Activated gamma-delta T cell (primary cell): ENCODE results near the gene AHCYL2.
"Not testable (repeated sequence)": the region's sequence is repeated elsewhere in the genome, so short reads cannot be mapped to it uniquely, and the experiment has no call there.

Source experiments
- DNase-seq: peaks from one replicate; lab custom pipeline; 2025; lab: John Stamatoyannopoulos, UW

Gene AHCYL2

GRCh38 chr7:129353104-129353503 lies 128.3 kb downstream of the AHCYL2 start:
- not testable (repeated sequence) for DNase-seq

- no peak for DNase-seq
Observed at GRCh38 chr7:129354428-129355157, 129.8 kb downstream of the AHCYL2 start.

- DNase-seq, result no peak
Observed at GRCh38 chr7:129356176-129356575, 131.3 kb downstream of the AHCYL2 start.

DNA sequence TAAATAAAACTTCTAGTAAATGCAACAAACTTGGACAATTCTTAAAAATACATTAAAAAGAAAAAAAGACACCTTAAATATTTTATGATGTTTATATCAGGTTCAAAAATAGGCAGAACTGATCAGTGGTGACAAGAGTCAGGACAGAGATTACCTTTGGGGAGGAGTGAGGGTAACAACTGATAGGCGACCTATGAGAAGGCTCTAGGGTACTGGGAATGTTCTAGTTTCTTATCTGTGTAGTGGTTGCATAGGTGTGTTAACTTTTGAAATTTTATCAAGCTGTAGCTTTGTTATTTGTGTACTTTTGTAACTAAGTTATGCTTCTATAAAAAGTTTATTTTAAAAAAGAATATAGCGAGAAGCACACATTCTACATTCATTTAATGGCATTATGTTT lies 134.3 kb downstream of the AHCYL2 start:
- DNase-seq, result no peak

DNA sequence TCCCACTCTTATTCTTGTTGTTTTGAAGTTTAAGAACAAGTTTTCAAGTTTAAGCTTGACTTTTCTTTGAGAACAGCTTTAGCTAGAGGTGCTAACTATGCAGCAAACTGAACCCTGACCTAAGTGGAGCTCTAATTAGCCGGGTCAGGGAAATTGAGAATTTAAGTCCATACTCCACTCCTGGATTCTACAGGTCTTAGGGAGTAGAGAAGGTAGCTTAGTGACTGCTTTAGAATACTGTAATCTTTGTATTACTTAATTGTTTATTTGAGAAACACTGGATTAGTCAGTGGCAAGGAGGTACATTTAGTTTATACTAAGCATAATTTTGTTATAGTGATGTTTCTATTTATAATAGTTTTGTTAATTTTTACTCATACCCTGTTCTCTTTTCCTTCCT lies 134.8 kb downstream of the AHCYL2 start:
- no peak for DNase-seq

DNA sequence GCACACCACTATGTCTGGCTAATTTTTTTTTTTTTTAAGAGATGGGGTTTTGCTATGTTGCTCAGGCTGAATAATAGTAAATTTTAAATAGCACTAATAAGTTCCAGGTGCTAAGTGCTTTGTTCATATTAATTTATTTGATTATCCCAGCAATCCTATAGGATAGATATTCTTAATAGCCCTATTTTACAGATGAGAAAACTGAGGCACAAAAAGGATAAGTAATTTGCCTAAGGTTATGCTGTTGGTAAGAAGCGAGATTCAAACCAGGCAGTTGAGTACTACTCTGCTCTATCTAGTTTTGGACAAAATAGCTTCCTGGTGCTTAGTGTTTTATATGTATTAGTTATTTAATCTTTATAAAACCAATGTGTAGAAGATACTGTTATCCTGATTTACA lies 136.9 kb downstream of the AHCYL2 start:
- DNase-seq, result no peak

DNA sequence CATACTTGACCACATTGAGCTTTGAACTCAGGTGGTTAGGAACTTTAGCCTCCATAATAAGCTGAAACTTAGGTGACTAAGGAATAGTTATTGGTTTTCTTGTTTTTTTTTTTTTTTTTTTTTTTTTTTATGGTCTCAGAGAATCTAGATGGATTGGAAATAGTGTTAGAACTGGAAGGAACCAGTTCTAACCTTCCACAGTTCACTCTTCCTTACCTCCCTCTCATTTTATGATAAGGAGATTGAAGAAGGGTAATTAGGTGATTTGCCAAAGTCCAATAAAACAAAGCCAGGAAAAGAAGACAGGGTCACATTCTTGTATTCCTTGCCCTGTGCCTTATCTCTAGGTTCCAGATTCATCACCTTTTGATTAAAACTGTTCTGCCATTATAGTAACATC lies 137.7 kb downstream of the AHCYL2 start:
- DNase-seq, result no peak

DNA sequence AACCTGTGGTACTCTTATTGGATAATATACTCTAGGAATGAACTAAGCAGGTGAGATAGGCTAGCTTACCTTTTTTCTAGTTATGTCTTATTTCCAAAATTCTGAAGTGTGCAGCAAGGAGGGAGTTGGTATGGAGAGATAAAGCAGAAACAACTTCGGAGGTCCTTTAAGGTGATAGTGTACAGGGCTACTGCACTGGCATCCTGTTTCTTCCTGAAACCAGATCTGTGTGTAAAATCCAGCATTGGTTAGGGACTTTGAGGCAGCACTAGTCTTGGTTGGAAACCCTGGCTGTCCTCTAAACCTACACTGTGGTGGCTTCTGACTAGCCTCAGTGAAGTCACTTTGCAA lies 142.5 kb downstream of the AHCYL2 start:
- no peak for DNase-seq

DNA sequence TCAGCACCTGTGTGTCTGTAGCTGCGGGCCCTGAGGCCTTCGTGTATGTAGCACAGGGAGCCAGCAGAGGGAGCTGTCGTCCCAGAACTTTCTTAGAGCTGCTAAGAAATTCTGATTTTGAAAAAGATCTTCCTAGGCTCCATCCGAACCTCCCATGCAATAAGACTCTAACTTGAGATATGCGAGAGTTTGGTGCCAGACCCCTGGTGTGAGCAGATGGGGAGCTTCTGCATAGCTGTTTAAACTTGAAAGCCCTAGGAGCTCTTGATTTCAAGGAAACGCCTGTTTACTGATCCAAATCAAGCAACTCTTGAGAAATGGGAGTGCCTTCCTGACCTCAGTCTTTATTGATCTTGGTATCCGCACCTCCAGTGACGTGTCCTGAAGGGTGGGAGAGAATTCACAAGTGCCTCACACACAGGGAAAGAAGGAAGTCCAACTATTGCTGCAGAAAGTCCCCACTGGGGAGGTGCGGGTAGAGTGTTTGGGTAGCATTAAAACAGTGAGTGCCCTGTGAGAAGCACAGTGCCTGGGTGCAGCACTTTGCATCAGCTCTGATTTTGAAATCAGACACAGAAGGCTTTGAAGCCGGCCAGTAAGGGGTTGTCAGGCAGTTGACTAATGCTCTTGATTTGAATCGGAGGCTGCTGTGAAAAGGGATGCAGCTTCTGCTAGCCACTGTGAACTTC lies 143.0 kb downstream of the AHCYL2 start:
- no peak for DNase-seq

GRCh38 chr7:129368389-129368986 lies 143.7 kb downstream of the AHCYL2 start:
- no peak for DNase-seq

- DNase-seq, result not testable (repeated sequence)
Observed at GRCh38 chr7:129369447-129369846, 144.6 kb downstream of the AHCYL2 start.

- DNase-seq, result no peak
Observed at GRCh38 chr7:129370812-129371211, 146.0 kb downstream of the AHCYL2 start.

DNA sequence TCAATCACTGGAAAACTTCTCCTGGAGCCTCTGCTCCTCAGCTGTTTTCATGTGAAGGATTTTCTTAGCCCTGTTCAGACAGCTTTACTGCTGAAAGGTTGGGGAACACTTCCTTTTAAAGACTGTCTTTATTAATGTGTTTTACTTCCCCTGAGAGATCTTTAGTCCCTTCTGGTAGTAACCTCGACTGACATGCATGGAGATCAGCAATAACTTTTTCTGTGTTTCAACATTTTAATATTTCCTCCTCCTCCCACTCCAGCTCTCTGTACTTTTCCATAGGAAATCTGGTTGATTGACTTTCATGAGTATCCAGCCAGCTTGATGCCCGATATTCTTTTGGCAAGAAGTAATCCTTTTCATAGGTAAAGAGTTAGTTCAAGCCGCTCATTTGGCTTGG lies 146.7 kb downstream of the AHCYL2 start:
- no peak for DNase-seq

GRCh38 chr7:129373651-129374428 lies 149.0 kb downstream of the AHCYL2 start:
- no peak for DNase-seq

GRCh38 chr7:129375141-129375938 lies 150.5 kb downstream of the AHCYL2 start:
- no peak for DNase-seq

DNA sequence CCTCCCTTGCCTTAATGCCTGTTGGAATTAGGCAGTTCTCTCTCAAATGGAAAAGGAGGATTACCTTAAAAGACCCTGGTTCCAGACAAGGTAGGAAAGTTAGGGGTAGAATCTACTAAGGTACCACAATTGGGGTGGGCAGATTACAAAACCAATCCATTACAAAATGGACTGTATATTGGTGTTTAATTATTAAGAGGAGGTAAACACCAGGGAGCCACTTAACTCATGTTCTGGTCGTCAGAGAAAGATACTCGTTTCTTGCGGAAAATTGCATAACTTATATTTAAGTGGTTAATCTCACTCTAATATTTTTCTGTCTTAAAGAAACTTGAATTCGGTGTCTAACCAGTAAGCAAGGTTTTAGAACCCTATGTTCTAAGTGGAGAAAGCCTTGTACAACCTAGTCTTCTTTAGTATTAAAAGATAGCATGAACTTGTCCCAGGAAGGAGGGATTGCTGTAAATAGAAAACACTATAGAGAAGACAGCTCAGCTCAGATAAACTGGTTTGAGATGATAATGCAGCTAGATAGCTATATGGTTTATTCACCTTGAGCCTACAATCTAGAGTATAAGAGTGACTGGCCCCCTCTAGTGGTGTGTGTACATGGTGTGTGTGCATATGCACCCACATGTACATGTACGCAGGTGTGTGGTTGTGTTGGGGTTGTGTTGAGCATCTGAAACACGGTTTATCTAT lies 151.4 kb downstream of the AHCYL2 start:
- no peak for DNase-seq

DNA sequence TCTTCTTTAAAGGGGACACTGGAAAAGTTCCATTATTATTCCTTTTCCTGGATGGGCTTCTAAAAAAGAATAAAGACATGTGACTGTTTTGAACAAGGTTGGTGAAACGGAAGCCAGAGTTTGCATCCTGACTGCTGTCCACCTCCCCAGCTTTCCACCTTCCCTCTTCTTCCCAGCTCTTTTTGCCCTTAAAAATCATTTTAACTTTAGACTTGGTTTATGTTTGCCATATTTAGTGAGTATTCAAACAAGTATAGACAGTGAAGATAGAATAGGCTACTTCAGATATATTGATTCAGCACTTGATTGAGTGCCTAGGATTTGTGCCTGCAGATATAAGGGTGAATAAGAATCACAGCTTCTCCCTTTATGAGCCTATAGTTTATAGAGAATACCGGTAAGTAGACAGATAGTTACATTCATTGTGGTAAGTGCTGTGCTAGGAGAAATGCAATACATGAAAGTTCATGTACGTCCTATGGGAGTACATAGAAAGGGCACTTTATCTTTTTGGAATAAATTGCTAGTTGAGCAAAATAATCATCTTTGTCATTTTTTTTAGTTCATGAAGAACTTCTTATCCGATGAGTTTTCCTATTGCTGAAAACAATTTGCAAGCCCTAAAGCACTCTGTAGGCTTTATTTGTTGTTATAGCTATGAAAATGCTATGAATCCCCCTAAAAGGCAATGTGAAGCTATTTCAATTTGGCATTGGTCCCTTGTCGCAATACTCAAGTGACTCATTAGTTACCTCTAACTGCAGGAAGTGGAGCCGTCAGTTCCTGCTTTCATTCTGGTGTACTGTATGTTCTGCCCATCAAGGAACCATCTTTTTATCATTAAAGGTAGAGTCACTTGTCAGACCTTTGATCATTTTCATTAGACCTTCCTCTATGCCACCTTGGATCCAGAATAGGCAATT lies 152.2 kb downstream of the AHCYL2 start:
- no peak for DNase-seq

DNA sequence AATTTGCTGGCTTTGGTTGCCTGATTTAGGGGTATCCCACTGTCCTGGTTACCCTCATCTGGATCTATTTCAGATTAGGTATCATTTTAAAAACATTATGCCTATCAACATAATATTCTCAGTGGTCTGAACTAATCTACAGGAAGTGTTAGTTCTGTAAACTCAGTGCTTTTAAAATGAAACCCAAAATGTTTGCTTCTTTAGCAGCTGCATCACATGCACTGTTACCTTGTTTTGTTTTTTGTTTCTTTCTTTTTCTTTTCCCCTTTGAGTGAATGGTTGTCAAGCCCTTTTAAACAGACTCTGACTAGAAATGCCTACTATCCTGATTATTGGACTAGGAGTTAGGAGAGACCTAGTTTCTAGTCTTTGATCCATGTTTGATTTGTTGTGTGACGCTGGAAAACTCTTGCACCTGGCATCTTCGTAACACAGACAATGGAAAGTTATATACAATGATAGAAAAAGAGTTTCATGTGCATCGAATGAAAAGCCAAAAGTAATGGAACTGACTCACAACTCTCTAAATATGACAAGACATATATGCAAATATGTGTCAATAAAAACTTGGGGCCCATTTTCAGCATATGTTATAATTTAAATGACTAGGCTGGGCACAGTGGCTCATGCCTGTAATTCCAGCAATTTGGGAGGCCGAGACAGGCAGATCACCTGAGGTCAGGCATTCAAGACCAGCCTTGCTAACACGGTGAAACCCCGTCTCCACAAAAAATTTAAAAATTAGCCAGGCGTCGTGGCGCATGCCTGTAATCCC lies 157.1 kb downstream of the AHCYL2 start:
- no peak for DNase-seq

- no peak for DNase-seq
Observed at GRCh38 chr7:129383542-129384132, 158.8 kb downstream of the AHCYL2 start.
